ENCODE measurements around the gene RPS6KA6.

DNA sequence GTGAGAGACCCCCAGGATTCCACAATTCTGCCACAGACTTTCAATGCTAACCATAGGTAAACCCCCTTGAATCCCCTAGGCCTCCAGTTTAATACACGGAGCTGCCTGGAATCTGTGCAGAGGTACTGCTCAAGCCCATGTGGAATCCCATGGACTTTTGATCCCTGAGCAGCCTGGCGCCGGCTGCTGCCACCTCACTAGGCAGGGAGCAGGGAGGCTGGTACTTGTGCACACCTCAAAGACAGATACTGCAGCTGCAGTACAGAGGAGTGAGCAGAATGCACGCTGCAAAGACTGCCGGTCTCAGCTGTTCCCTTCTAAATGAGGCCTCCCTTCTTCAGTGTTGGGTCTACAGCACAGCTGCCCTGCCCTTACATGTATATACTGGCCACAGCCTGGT, 79.4 kb downstream of the RPS6KA6 start:
- no peak for TF ChIP-seq ZNF76 (tag by site-specific recombination; IDR thresholded peaks at IDR 0.05; ENCODE audit: borderline replicate concordance, low read depth)
- TF ChIP-seq ZNF777 (tag by site-specific recombination; IDR thresholded peaks at IDR 0.05; ENCODE audit: borderline replicate concordance), result no peak
- TF ChIP-seq, protein P1, sequence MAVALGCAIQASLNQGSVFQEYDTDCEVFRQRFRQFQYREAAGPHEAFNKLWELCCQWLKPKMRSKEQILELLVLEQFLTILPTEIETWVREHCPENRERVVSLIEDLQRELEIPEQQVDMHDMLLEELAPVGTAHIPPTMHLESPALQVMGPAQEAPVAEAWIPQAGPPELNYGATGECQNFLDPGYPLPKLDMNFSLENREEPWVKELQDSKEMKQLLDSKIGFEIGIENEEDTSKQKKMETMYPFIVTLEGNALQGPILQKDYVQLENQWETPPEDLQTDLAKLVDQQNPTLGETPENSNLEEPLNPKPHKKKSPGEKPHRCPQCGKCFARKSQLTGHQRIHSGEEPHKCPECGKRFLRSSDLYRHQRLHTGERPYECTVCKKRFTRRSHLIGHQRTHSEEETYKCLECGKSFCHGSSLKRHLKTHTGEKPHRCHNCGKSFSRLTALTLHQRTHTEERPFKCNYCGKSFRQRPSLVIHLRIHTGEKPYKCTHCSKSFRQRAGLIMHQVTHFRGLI (tag by site-specific recombination; IDR thresholded peaks at IDR 0.05), result no peak
- TF ChIP-seq ZBTB7A (tag by site-specific recombination; IDR thresholded peaks at IDR 0.05; ENCODE audit: low read depth), result no peak
- TF ChIP-seq, protein P2, sequence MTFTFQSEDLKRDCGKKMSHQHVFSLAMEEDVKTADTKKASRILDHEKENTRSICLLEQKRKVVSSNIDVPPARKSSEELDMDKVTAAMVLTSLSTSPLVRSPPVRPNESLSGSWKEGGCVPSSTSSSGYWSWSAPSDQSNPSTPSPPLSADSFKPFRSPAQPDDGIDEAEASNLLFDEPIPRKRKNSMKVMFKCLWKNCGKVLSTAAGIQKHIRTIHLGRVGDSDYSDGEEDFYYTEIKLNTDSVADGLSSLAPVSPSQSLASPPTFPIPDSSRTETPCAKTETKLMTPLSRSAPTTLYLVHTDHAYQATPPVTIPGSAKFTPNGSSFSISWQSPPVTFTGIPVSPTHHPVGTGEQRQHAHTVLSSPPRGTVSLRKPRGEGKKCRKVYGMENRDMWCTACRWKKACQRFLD (tag by site-specific recombination; IDR thresholded peaks at IDR 0.05), result no peak
- TF ChIP-seq ZEB2 (tag by site-specific recombination; IDR thresholded peaks at IDR 0.05), result no peak
- TF ChIP-seq SP2 (tag by site-specific recombination; IDR thresholded peaks at IDR 0.05), result no peak

Data from HEK293 (cell line).